ENCODE measurements around the gene CBX8.

Gene CBX8

DNA sequence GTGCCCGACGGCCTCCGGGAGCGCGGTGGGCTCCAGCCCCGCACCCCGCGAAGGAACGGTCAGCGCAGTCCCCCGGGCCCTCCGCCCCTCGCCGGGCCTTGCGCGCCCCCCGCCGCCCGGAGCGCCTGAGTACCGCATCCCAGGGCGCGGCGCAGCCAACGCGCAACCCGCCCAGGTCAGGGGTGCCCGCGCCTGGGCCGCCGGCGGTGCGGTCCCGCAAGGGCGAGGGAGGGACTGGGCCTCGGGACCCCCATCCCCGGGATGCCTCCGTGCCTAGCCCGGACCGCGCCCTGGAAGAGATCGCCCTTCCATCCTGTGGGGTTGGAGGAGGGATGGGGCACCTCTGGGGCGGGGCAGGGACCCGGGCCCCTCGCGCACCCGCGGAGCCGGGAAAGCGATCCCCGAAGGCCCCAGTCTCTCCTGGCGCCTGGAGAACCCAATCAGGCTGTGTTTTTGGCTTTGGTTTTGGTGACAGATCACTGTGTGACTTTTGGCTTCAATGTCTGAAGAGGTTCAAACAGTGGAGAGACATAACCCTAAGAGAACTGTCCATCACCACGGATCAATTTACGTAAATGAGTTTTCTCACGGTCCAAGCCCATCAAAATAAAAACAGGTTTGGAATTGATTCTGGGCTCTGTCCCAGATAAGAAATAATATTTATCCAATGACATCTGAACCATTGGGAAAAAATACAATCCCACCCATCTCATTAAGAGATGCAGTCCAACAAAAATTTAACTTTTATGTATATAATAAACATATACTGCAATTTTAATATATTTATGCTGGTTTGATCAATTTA, 48.4 kb downstream of the CBX8 start:
- no peak for FAIRE-seq

DNA sequence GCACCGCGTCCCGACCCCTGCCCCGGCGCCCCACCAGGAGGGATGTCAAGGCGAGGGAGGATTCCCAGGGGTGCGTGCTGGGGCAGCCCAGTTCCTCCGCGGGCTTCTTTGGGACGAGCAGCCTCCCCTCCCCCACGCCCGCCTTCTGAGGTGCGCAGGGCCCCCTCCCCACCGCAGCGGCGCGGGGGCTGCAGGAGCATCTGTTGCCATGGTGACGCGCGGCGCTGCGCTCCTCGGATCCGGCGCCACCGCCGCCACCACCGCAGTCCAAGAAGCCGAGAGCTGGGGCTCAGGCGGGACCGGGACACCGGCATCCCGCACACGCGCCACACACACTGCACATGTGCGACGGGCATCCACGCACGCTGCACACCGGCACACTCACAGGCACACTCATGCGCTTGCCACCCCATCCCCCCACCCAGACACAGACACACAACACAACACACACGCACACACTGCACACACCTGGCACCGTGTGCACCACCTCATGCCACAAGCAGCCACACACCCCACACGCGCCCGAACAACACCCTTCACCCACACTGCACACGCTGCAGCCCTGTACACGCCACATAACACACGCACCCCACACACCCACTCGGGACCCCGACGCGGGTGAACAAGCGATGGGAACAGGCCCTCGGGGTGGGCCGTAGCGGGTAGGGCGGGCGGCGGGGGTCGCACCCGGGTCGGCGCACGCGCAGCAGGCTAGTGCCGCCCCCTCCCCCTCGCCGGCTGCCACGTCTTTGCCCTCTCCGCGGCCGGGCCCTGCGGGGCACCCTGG, 49.2 kb downstream of the CBX8 start:
- no peak for FAIRE-seq

DNA sequence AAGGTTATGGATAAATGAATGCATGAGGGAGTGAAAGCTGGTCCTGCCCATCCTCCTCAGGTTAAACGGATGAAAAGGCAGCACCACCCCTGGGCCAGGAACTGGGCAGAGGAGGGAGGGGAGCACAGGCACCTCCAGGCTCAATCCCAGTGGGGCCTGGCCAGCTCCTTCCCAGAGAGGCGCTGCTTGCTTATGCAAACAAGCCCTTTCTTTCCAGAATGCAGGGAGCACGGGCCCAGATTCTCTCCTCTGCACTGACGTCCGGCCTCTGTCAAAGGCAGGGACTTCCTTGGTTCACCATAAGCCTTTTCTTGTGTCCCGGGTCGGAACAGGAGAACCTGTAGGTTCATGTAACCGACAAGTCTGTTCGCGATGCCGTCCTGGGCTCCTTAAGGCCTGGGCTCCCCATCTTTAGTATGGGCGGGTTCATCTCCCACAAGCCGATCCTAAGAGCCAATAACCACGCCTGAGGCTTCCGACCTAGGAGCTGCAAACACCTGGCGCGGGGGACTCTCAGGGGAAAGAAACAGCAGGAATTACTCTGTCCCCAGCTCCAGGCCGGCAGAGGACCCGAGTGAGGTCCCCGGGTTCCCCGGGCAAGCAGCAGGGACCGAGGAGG, 49.9 kb downstream of the CBX8 start:
- FAIRE-seq: no peak

DNA sequence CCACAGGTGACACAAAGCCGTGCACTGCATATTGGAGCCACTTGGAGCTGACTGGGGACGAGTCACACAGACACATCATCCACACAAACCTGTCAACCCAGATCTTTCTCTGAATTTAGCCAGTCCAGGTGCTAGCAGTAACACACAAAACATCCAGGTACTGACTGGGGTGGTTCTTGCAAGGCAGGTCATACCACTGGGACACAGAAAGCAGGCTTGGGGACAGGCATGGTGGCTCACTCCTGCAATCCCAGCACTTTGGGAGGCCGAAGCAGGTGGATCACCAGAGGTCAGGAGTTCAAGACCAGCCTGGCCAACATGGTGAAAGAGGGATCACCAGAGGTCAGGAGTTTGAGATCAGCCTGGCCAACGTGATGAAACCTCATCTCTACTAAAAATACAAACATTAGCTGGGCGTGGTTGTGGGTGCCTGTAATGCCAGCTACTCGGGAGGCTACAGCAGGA, 51.2 kb downstream of the CBX8 start:
- no peak for FAIRE-seq

DNA sequence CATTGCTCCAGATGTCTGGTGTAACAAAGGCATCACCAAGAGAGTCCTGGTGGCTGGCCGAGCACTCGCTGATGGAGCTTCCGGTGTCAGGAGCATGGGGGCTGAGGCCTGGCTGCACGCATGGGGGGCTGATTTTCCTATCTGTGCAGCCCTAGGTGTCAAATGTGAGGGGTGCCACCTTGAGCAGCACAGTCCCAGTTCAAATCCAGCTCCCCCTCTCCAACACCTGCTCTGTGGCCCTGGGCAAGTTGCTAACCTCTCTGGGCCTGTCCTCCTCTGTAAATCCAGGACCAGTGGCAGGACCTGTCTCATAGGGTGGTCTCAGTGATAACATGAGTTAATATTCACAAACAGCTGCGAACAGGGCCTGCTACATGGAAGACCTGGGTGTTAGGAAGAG, 53.3 kb downstream of the CBX8 start:
- FAIRE-seq: no peak

DNA sequence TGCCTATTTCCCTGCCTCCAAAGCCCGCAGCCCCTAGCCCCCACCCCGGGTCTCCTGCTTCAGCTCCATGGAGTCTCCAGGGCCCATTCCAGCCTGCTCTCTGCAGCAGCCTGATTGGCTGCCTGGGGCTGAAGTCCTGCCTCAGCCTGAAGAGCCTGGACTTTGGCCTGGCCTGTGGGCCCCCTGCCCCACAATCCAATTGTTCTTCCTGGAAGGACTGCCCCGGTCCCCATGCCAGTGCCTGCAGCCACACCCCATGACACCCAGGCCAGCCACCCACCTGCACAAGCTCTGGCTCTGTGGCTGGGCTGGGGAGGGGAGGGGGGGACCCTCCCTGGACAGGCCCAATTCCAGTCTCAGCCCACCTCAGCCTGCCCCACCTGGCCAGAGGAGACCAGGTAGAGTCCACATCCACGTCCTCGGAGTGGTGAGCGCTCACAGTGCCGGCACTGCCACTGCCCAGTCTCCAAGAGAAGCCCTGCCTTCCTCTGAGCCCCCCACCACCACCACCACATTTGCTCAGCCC, 53.9 kb downstream of the CBX8 start:
- FAIRE-seq: no peak

DNA sequence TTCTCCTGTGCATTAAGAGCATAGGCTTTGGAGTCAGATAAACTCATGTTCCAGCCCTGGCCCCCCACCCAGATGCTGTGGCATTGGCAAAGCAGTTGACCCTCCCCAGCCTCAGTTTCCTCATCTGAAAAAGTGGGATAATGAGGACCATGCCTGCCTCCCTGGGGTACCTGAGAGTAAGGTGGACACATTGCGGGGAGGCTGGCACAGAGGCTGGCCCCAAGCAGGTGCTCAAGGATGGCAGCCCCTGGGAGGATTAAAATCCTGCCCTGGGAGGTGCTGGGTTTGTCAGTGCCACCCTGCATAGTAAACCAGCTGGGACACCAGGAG, 54.3 kb downstream of the CBX8 start:
- FAIRE-seq: no peak

Data from endometrium (tissue), 2 donors.